LoVo (cell line): ENCODE measurements around the gene NBPF9.
"Not testable (repeated sequence)": the region's sequence is repeated elsewhere in the genome, so short reads cannot be mapped to it uniquely, and the experiment has no call there.

Source experiments
- DNase-seq: peaks from one replicate; pipeline ENCODE4 v3.0.0-alpha.2; 2016; ENCODE audit warnings: low spot score

NBPF9 gene

GRCh38 chr1:149103109-149104081 is at the start of gene NBPF9:
TSS of gene NBPF9 (minus strand) at chr1:149103551. CDS start at chr1:149082139, 21,412 bp downstream.
- DNase-seq: peak; percentile 32

- not testable (repeated sequence) for DNase-seq
These were observed 46.6 kb upstream of the NBPF9 start for GRCh38 chr1:149149909-149150308.

- DNase-seq: not testable (repeated sequence)
These were observed 34.2 kb upstream of the NBPF9 start for GRCh38 chr1:149137585-149137984.

- DNase-seq: not testable (repeated sequence)
These were observed 27.6 kb upstream of the NBPF9 start for GRCh38 chr1:149130938-149131337.

- not testable (repeated sequence) for DNase-seq
These were observed 25.9 kb upstream of the NBPF9 start for GRCh38 chr1:149129245-149129644.

- not testable (repeated sequence) for DNase-seq
These were observed 23.3 kb upstream of the NBPF9 start for GRCh38 chr1:149126555-149127145.

GRCh38 chr1:149123948-149124926 is 20.9 kb upstream of the NBPF9 start:
- not testable (repeated sequence) for DNase-seq

GRCh38 chr1:149112828-149113227 is 9.5 kb upstream of the NBPF9 start:
- DNase-seq: not testable (repeated sequence)

- DNase-seq: peak; percentile 26
These were observed 7.0 kb upstream of the NBPF9 start for GRCh38 chr1:149110343-149110742.

GRCh38 chr1:149102574-149102973 is 777 bp downstream of the NBPF9 start:
- not testable (repeated sequence) for DNase-seq

- not testable (repeated sequence) for DNase-seq
These were observed 5.1 kb downstream of the NBPF9 start for GRCh38 chr1:149098276-149098675.

- not testable (repeated sequence) for DNase-seq
These were observed 10.2 kb downstream of the NBPF9 start for GRCh38 chr1:149093155-149093554.

- not testable (repeated sequence) for DNase-seq
These were observed 27.7 kb downstream of the NBPF9 start for GRCh38 chr1:149075505-149076127.

GRCh38 chr1:149064611-149065010 is 38.7 kb downstream of the NBPF9 start:
- not testable (repeated sequence) for DNase-seq

GRCh38 chr1:149043056-149043455 is 60.3 kb downstream of the NBPF9 start:
- not testable (repeated sequence) for DNase-seq

- not testable (repeated sequence) for DNase-seq
These were observed 69.4 kb downstream of the NBPF9 start for GRCh38 chr1:149033916-149034315.

- DNase-seq: not testable (repeated sequence)
These were observed 79.0 kb downstream of the NBPF9 start for GRCh38 chr1:149024327-149024726.

- DNase-seq: not testable (repeated sequence)
These were observed 84.8 kb downstream of the NBPF9 start for GRCh38 chr1:149018577-149018976.

GRCh38 chr1:149016626-149017025 is 86.7 kb downstream of the NBPF9 start:
- DNase-seq: not testable (repeated sequence)

GRCh38 chr1:149015522-149015921 is 87.8 kb downstream of the NBPF9 start:
- DNase-seq: not testable (repeated sequence)

GRCh38 chr1:149013513-149013912 is 89.8 kb downstream of the NBPF9 start:
- not testable (repeated sequence) for DNase-seq
